GM21529 (cell line): ENCODE data around the gene POU2F3.

Source experiments
- ATAC-seq: cut with Tn5 transposase; IDR thresholded peaks from one replicate; pipeline ENCODE4 v1.9.1; 2021; ENCODE audit not compliant: unreplicated experiment

The POU2F3 gene

GRCh38 chr11:120239713-120240640, at the start of gene POU2F3:
POU2F3 (plus strand) TSS chr11:120240140; CDS start chr11:120240344, 204 bp downstream.
- no peak for ATAC-seq

GRCh38 chr11:120191058-120191457, 48.9 kb upstream of the POU2F3 start:
- ATAC-seq: no peak

- ATAC-seq: no peak
Measured at GRCh38 chr11:120192831-120193625, 46.9 kb upstream of the POU2F3 start.

GRCh38 chr11:120194166-120194565, 45.8 kb upstream of the POU2F3 start:
- ATAC-seq: no peak

GRCh38 chr11:120195601-120196320, 44.2 kb upstream of the POU2F3 start:
- ATAC-seq: no peak

- no peak for ATAC-seq
Measured at GRCh38 chr11:120196826-120197225, 43.1 kb upstream of the POU2F3 start.

- no peak for ATAC-seq
Measured at GRCh38 chr11:120197251-120197891, 42.6 kb upstream of the POU2F3 start.

GRCh38 chr11:120197977-120198376, 42.0 kb upstream of the POU2F3 start:
- ATAC-seq: no peak

GRCh38 chr11:120198403-120198786, 41.5 kb upstream of the POU2F3 start:
- ATAC-seq: no peak

- ATAC-seq: no peak
Measured at GRCh38 chr11:120198787-120199469, 41.0 kb upstream of the POU2F3 start.

- no peak for ATAC-seq
Measured at GRCh38 chr11:120199613-120200012, 40.3 kb upstream of the POU2F3 start.

GRCh38 chr11:120200677-120201076, 39.3 kb upstream of the POU2F3 start:
- no peak for ATAC-seq

GRCh38 chr11:120201653-120202052, 38.3 kb upstream of the POU2F3 start:
- ATAC-seq: no peak

GRCh38 chr11:120203626-120204025, 36.3 kb upstream of the POU2F3 start:
- no peak for ATAC-seq

GRCh38 chr11:120205596-120206161, 34.3 kb upstream of the POU2F3 start:
- ATAC-seq: no peak

- no peak for ATAC-seq
Measured at GRCh38 chr11:120207512-120207911, 32.4 kb upstream of the POU2F3 start.

GRCh38 chr11:120208001-120208441, 31.9 kb upstream of the POU2F3 start:
- no peak for ATAC-seq

- ATAC-seq: no peak
Measured at GRCh38 chr11:120208777-120209176, 31.2 kb upstream of the POU2F3 start.

- no peak for ATAC-seq
Measured at GRCh38 chr11:120209746-120210625, 30.0 kb upstream of the POU2F3 start.
